Measurements from ENCODE around the gene ZMIZ1. TPM values are rescaled to one million over a fixed set of nuclear protein-coding genes. Genes with fewer than 3 reads are reported as not detected.

ZMIZ1 gene
- total RNA-seq, 1 donor from 2014 or later, result 84.7 TPM

DNA sequence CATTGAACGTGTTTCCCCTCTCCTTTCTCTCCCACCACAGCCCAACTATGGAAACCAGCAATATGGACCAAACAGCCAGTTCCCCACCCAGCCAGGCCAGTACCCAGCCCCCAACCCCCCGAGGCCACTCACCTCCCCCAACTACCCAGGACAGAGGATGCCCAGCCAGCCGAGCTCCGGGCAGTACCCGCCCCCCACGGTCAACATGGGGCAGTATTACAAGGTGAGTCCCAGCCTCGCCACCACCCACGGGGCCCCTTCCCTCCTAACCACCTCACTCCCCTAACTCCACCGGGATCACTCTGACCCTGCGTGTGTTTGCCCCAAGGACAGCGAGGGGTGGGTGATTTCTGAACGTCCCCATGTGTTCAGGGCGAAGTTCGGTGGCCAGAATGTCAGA is 227.7 kb downstream of the ZMIZ1 start:
- Histone ChIP-seq H3K36me3 (peaks cover 85% of the 10 kb centered on the region), H3K9me3 (no peaks in the 10 kb centered on the region), H3K27ac (peak overlapping the region; percentile 42), H3K4me1 (peaks cover 34% of the 10 kb centered on the region), H3K4me3 (no peak overlapping the region), H3K27me3 (no peaks in the 10 kb centered on the region)
- TF ChIP-seq, protein P1, sequence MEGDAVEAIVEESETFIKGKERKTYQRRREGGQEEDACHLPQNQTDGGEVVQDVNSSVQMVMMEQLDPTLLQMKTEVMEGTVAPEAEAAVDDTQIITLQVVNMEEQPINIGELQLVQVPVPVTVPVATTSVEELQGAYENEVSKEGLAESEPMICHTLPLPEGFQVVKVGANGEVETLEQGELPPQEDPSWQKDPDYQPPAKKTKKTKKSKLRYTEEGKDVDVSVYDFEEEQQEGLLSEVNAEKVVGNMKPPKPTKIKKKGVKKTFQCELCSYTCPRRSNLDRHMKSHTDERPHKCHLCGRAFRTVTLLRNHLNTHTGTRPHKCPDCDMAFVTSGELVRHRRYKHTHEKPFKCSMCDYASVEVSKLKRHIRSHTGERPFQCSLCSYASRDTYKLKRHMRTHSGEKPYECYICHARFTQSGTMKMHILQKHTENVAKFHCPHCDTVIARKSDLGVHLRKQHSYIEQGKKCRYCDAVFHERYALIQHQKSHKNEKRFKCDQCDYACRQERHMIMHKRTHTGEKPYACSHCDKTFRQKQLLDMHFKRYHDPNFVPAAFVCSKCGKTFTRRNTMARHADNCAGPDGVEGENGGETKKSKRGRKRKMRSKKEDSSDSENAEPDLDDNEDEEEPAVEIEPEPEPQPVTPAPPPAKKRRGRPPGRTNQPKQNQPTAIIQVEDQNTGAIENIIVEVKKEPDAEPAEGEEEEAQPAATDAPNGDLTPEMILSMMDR (IDR thresholded peaks at IDR 0.05), result no peak
- DNase-seq (no peak), ATAC-seq (no peak)
- intact Hi-C loops (cut with DNase I), result no loop called here

DNA sequence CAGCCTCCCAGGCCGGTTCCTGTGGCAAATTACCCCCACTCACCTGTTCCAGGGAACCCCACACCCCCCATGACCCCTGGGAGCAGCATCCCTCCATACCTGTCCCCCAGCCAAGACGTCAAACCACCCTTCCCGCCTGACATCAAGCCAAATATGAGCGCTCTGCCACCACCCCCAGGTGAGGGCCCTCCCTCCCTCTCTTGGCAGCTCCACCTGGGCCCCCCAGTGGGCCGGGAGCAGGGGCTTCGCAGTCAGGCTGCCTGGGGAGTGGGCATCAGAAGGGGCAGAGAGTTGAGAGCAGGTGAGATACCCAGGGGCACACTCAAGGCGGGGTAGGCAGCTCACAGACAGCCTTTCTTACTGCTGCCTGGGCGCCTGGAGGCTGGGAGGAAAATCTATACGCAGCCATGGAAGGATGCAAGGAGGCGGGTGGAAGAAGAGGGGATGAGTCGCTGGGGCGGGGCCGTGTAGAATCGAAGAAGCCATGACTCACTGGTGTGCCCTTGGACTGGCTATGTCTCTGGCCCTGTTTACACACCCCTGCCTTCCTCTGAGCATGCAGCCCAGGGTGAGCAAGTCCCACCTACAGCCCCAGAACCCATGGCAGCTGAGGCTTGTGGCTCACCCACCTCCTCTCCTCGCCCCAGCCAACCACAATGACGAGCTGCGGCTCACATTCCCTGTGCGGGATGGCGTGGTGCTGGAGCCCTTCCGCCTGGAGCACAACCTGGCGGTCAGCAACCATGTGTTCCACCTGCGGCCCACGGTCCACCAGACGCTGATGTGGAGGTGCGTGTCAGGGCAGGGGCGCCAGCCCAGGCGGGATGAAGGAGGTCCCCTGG is 229.9 kb downstream of the ZMIZ1 start:
- intact Hi-C loops (cut with DNase I), result no loop called here
- DNase-seq (no peak), ATAC-seq (peak; percentile 34)
- peaks cover 23% of the 10 kb centered on the region for H3K4me1 ChIP-seq
- H3K36me3 ChIP-seq, result peaks cover 95% of the 10 kb centered on the region
- no peaks in the 10 kb centered on the region for H3K9me3 ChIP-seq
- no peaks in the 10 kb centered on the region for H3K27me3 ChIP-seq
- H3K27ac ChIP-seq, result no peak overlapping the region
- H3K4me3 ChIP-seq, result no peak overlapping the region
- TF ChIP-seq, protein P1 (IDR thresholded peaks at IDR 0.05), result no peak

DNA sequence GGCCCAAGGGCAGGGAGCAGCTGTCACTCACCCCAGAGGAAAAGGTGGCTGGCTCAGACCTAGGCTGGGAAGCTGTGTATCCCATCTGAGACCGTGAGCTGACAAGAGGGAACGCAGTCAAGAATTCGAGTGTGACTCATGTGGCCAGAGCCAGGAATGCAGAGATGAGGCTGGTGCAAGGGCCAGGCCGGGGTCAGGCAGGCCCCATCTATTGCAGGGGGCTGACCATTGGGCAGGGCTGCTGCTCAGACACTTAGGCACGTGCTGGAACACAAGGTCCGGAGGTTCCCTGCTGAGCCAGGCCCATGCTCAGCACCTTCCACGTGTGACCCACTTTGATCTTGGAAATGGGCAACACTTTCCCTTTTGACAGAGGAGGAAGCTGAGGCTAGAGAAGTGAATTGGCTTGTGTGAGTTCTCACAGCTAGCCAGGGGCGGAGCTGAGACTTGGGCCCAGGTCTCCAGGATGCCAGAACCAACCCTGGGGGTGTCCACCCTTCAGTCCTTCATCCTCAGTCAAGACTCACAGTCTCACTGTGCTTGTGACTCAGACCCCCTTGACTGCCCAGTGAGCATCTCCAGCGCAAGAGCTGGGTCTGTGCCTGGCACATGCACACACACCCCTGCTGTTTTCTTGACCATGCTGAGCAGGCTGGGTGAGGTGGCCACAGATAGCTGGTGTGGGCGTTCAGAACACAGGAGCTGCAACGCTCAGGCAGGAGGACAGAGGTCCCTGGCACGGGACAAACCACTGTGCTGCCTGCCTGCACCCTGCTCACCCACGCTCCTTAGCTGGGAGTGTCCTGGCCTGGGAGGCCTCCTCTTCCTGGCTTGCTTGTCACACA is 230.9 kb downstream of the ZMIZ1 start:
- H3K4me1 ChIP-seq, result peaks cover 14% of the 10 kb centered on the region
- no peaks in the 10 kb centered on the region for H3K9me3 ChIP-seq
- H3K4me3 ChIP-seq, result no peak overlapping the region
- ATAC-seq, result peak; percentile 44
- H3K36me3 ChIP-seq, result peaks cover 96% of the 10 kb centered on the region
- intact Hi-C loops (cut with DNase I), result no loop called here
- DNase-seq, result no peak
- TF ChIP-seq, protein P1 (IDR thresholded peaks at IDR 0.05), result no peak
- H3K27me3 ChIP-seq, result no peaks in the 10 kb centered on the region
- H3K27ac ChIP-seq, result no peak overlapping the region

DNA sequence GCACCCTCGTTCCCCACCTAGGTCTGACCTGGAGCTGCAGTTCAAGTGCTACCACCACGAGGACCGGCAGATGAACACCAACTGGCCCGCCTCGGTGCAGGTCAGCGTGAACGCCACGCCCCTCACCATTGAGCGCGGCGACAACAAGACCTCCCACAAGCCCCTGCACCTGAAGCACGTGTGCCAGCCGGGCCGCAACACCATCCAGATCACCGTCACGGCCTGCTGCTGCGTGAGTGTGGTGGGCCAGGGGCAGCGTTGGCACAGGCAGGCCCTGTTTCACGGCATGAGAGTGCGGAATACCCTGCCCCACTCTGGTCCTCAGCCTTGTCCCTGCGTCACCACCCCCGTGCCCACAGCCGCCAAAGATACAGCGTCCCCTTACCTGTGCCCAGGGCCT is 231.9 kb downstream of the ZMIZ1 start:
- no peak for DNase-seq
- H3K4me1 ChIP-seq, result peaks cover 3% of the 10 kb centered on the region
- ATAC-seq, result no peak
- no peaks in the 10 kb centered on the region for H3K9me3 ChIP-seq
- no peak overlapping the region for H3K4me3 ChIP-seq
- no peaks in the 10 kb centered on the region for H3K27me3 ChIP-seq
- no peak overlapping the region for H3K27ac ChIP-seq
- intact Hi-C loops (cut with DNase I), result no loop called here
- TF ChIP-seq, protein P1 (IDR thresholded peaks at IDR 0.05), result no peak
- peaks cover 96% of the 10 kb centered on the region for H3K36me3 ChIP-seq

DNA sequence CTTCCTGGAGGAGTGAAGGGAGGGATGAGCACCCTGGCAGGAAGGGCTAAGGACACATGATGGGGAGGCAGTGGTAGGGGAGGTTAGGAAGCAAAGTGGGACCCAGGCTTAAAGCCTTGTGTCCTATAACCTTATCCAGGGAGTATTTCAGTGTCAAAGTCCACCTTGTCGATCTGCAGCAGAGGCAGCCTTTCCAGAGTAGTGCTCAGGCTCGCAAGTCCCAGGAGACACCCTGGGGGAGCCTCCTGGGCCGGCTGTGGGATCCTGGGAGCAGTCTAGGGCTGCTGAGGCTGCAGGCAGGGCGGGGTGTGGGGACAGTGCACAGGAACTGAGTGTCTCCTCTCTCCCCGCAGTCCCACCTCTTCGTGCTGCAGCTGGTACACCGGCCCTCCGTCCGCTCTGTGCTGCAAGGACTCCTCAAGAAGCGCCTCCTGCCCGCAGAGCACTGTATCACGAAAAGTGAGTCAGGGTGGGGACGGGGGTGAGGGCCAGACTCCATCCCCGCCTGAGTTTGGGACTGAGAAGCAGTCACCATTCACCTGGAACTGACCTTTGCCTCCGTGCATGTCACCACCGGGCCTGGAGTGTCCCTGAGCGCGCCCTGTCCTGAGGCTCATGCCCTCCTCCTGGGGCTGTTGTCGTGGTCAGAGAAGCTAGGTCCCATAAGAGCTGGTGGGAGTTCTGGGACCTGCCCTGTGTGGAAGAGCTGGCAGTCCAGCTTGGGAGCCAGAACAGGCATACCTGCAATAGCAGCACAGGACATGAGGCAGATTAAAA is 233.2 kb downstream of the ZMIZ1 start:
- Histone ChIP-seq H3K36me3 (peaks cover 100% of the 10 kb centered on the region), H3K4me1 (no peaks in the 10 kb centered on the region), H3K4me3 (no peak overlapping the region), H3K9me3 (no peaks in the 10 kb centered on the region), H3K27me3 (no peaks in the 10 kb centered on the region), H3K27ac (no peak overlapping the region)
- intact Hi-C loops (cut with DNase I), result no loop called here
- ATAC-seq, result no peak
- TF ChIP-seq, protein P1 (IDR thresholded peaks at IDR 0.05), result no peak
- DNase-seq, result no peak
